H1 (cell line): ENCODE measurements around the gene ECE2. TPM values are rescaled to one million over a fixed set of nuclear protein-coding genes. Genes with fewer than 3 reads are reported as not detected.

ENCODE experiments used
- CTCF ChIA-PET: fragments of 300-600 bp; sonication (Branson Sonifier 250); formaldehyde crosslinking; loops from one replicate; lab custom pipeline; 2021; ENCODE audit not compliant: partially characterized antibody; lab: Charles Lee
- POLR2A ChIA-PET: fragments of 300-600 bp; sonication (Branson Sonifier 250); formaldehyde crosslinking; loops from one replicate; lab custom pipeline; 2021; ENCODE audit warnings: inconsistent platforms; ENCODE audit not compliant: partially characterized antibody; lab: Charles Lee
- DNase-seq, 2 experiments: peaks; one replicate each; pipeline versions ENCODE4 v3.0.0 to v3.0.0-alpha.2; 2010 to 2022; ENCODE audit warnings: low spot score in 2 of 2, low read depth in 1 of 2, mixed read lengths in 1 of 2
- FAIRE-seq: peaks from 2 replicates; lab custom pipeline; 2011; peaks lifted over from hg19 to GRCh38; lab: Jason Lieb, UNC
- H2AFZ ChIP-seq: 2 replicates; pipeline ENCODE4 v1.8.1; 2012; ENCODE audit warnings: low read length, inconsistent platforms
- H2AK5ac ChIP-seq: 2 replicates; pipeline ENCODE4 v1.6.1; 2013; ENCODE audit warnings: low read depth, low read length
- H2BK120ac ChIP-seq: replicated peaks from 2 replicates; pipeline ENCODE3; 2013; ENCODE audit warnings: low read depth, low read length, inconsistent platforms
- H2BK12ac ChIP-seq: 2 replicates; pipeline ENCODE4 v1.6.1; 2013; ENCODE audit warnings: low read depth, low read length
- H2BK15ac ChIP-seq: 2 replicates; pipeline ENCODE4 v1.6.1; 2013; ENCODE audit warnings: low read length
- H2BK20ac ChIP-seq: 2 replicates; pipeline ENCODE4 v1.6.1; 2013; ENCODE audit warnings: low read length
- H2BK5ac ChIP-seq: 2 replicates; pipeline ENCODE4 v1.6.1; 2013; ENCODE audit warnings: low read depth, low read length
- H3K14ac ChIP-seq: 2 replicates; pipeline ENCODE4 v1.6.1; 2013; ENCODE audit warnings: inconsistent platforms; ENCODE audit not compliant: insufficient read length
- H3K18ac ChIP-seq: 2 replicates; pipeline ENCODE4 v1.6.1; 2013; ENCODE audit warnings: low read length; ENCODE audit errors: extremely low read depth
- H3K23ac ChIP-seq: 2 replicates; pipeline ENCODE4 v1.6.1; 2013; ENCODE audit warnings: inconsistent platforms; ENCODE audit not compliant: insufficient read length
- H3K23me2 ChIP-seq: 2 replicates; pipeline ENCODE4 v1.6.1; 2013; ENCODE audit warnings: low read depth, low read length
- H3K27ac ChIP-seq: 2 replicates; pipeline ENCODE4 v1.6.1; 2011; ENCODE audit warnings: low read depth, low read length, inconsistent platforms
- H3K27me3 ChIP-seq, 4 experiments: replicated peaks in 1 of 4; 1 replicate in 1 of 4; 2 replicates in 3 of 4; pipeline versions ENCODE4 v1.6.1 to v1.8.1; 2011 to 2013; ENCODE audit warnings: low read length in 3 of 4, mild to moderate bottlenecking in 3 of 4, inconsistent platforms in 2 of 4, mixed read lengths in 2 of 4, moderate library complexity in 1 of 4; ENCODE audit not compliant: control insufficient read depth in 3 of 4, insufficient read depth in 3 of 4; ENCODE audit errors: extremely low read depth in 1 of 4
- H3K36me3 ChIP-seq, 4 experiments: 2 replicates each; pipeline versions ENCODE4 v1.6.1 to v1.8.1; 2011 to 2013; ENCODE audit warnings: mild to moderate bottlenecking in 4 of 4, low read length in 3 of 4, moderate library complexity in 2 of 4, control low read depth in 1 of 4, inconsistent platforms in 1 of 4; ENCODE audit not compliant: insufficient read depth in 4 of 4, control insufficient read depth in 2 of 4
- H3K4ac ChIP-seq: replicated peaks from 2 replicates; pipeline ENCODE3; 2013; ENCODE audit warnings: low read length, low read depth, mixed read lengths, inconsistent platforms; ENCODE audit not compliant: insufficient read length
- H3K4me1 ChIP-seq, 4 experiments: replicated peaks in 1 of 4; 1 replicate in 1 of 4; 2 replicates in 3 of 4; pipeline versions ENCODE4 v1.6.1 to v1.8.1; 2011 to 2013; ENCODE audit warnings: low read length in 3 of 4, inconsistent platforms in 2 of 4, mixed read lengths in 1 of 4; ENCODE audit not compliant: insufficient read depth in 4 of 4, control insufficient read depth in 3 of 4
- H3K4me2 ChIP-seq, 2 experiments: 2 replicates each; pipeline versions ENCODE4 v1.6.1 to v1.8.1; 2011 to 2013; ENCODE audit warnings: low read depth in 2 of 2, low read length in 2 of 2, control low read depth in 1 of 2, inconsistent platforms in 1 of 2, mild to moderate bottlenecking in 1 of 2; ENCODE audit not compliant: insufficient read depth in 1 of 2
- H3K4me3 ChIP-seq, 4 experiments: fragments of 200-600, 300-600 bp in 1 of 4; sonication (generic), shearing (Covaris generic), sonication (Bioruptor Twin) in 1 of 4; 2 replicates each; pipeline versions ENCODE4 v1.5.1 to v1.8.1; 2011 to 2016; ENCODE audit warnings: low read length in 4 of 4, low read depth in 3 of 4, control low read depth in 2 of 4, inconsistent platforms in 2 of 4, mild to moderate bottlenecking in 2 of 4, mixed read lengths in 1 of 4, moderate library complexity in 1 of 4; ENCODE audit not compliant: insufficient read depth in 2 of 4; ENCODE audit errors: extremely low read depth in 1 of 4
- H3K56ac ChIP-seq: replicated peaks from 2 replicates; pipeline ENCODE3; 2013; ENCODE audit warnings: low read depth, mild to moderate bottlenecking, mixed read lengths, low read length, inconsistent platforms; ENCODE audit not compliant: insufficient read length
- H3K79me1 ChIP-seq: 2 replicates; pipeline ENCODE4 v1.6.1; 2013; ENCODE audit warnings: low read depth, low read length, control low read depth
- H3K79me2 ChIP-seq, 2 experiments: 2 replicates each; pipeline versions ENCODE4 v1.6.1 to v1.8.1; 2012 to 2013; ENCODE audit warnings: low read length in 2 of 2, mild to moderate bottlenecking in 2 of 2, inconsistent platforms in 1 of 2; ENCODE audit not compliant: insufficient read depth in 2 of 2, control insufficient read depth in 1 of 2
- H3K9ac ChIP-seq, 4 experiments: replicated peaks in 1 of 4; 1 replicate in 1 of 4; 2 replicates in 3 of 4; pipeline versions ENCODE4 v1.6.1 to v1.8.1; 2011 to 2013; ENCODE audit warnings: low read depth in 3 of 4, low read length in 3 of 4, control low read depth in 2 of 4, mild to moderate bottlenecking in 2 of 4, moderate library complexity in 2 of 4, inconsistent platforms in 1 of 4; ENCODE audit errors: extremely low read depth in 1 of 4
- H3K9me3 ChIP-seq, 2 experiments: 2 replicates each; pipeline versions ENCODE4 v1.6.1 to v1.8.1; 2012 to 2013; ENCODE audit warnings: mild to moderate bottlenecking in 2 of 2, moderate library complexity in 2 of 2, control low read depth in 1 of 2, inconsistent platforms in 1 of 2, low read depth in 1 of 2, low read length in 1 of 2, mixed read lengths in 1 of 2; ENCODE audit not compliant: insufficient read depth in 2 of 2
- H4K20me1 ChIP-seq, 2 experiments: replicated peaks in 1 of 2; 2 replicates each; pipeline versions ENCODE3 to v1.8.1; 2011 to 2013; ENCODE audit warnings: inconsistent platforms in 2 of 2, low read length in 2 of 2, mild to moderate bottlenecking in 1 of 2; ENCODE audit not compliant: insufficient read depth in 2 of 2, control insufficient read depth in 1 of 2
- H4K5ac ChIP-seq: 2 replicates; pipeline ENCODE4 v1.6.1; 2013; ENCODE audit warnings: low read length, low read depth, mixed read lengths, inconsistent platforms; ENCODE audit not compliant: insufficient read length
- H4K8ac ChIP-seq: 2 replicates; pipeline ENCODE4 v1.8.0; 2013; ENCODE audit warnings: mild to moderate bottlenecking, moderate library complexity, low read length, inconsistent platforms; ENCODE audit not compliant: insufficient read depth; ENCODE audit errors: extremely low read depth
- H4K91ac ChIP-seq: replicated peaks from 2 replicates; pipeline ENCODE3; 2013; ENCODE audit warnings: low read length, mixed read lengths, inconsistent platforms; ENCODE audit not compliant: insufficient read length
- BCL11A ChIP-seq, 2 experiments: IDR thresholded peaks; one replicate each; pipeline ENCODE4 v1.6.1; 2011; ENCODE audit warnings: low read depth in 2 of 2, low read length in 2 of 2, mild to moderate bottlenecking in 2 of 2
- E2F6 ChIP-seq: IDR thresholded peaks from 2 replicates; pipeline ENCODE4 v1.6.1; 2012; ENCODE audit warnings: inconsistent platforms
- EP300 ChIP-seq, 2 experiments: IDR thresholded peaks; 1 replicate in 1 of 2; 2 replicates in 1 of 2; pipeline ENCODE4 v1.6.1; 2011 to 2012; ENCODE audit warnings: low read depth in 2 of 2, low read length in 2 of 2, mild to moderate bottlenecking in 2 of 2, borderline replicate concordance in 1 of 2, inconsistent platforms in 1 of 2, moderate library complexity in 1 of 2
- FOSL1 ChIP-seq: IDR thresholded peaks from 2 replicates; pipeline ENCODE4 v1.6.1; 2011; ENCODE audit warnings: mild to moderate bottlenecking, low read depth, low read length, moderate library complexity; ENCODE audit not compliant: insufficient read depth
- KDM4A ChIP-seq: IDR thresholded peaks from one replicate; pipeline ENCODE4 v1.7.1; 2012; ENCODE audit warnings: low read depth, mild to moderate bottlenecking, moderate library complexity, low read length, inconsistent platforms; ENCODE audit not compliant: severe bottlenecking
- MAX ChIP-seq: IDR thresholded peaks from 2 replicates; pipeline ENCODE4 v1.6.1; 2012; ENCODE audit warnings: inconsistent platforms
- SIN3A ChIP-seq, 2 experiments: IDR thresholded peaks in 1 of 2; conservative IDR thresholded peaks in 1 of 2; 2 replicates each; pipeline ENCODE4 v1.6.1; 2011 to 2012; ENCODE audit warnings: low read length in 2 of 2, improper control_type of control experiment in 1 of 2, low read depth in 1 of 2, mild to moderate bottlenecking in 1 of 2
- WGBS, 2 experiments: shearing (Covaris generic) in 1 of 2; methylation state at CpG; one replicate each; pipeline versions ENCODE4 v1.1.6 to v1.1.7; 2013 to 2015; ENCODE audit warnings: low lambda C conversion rate in 2 of 2, mixed read lengths in 2 of 2, inconsistent platforms in 1 of 2, low coverage in 1 of 2, missing lambda C conversion rate in 1 of 2; ENCODE audit not compliant: insufficient replicate concordance in 2 of 2, insufficient coverage in 1 of 2, insufficient read length in 1 of 2; ENCODE audit errors: extremely low coverage in 1 of 2, missing lambda C conversion rate in 1 of 2; 5-methylcytosine and 5-hydroxymethylcytosine counted together
- polyA plus RNA-seq, 7 experiments: library from polyadenylated mRNA; depleted of rRNA in 3 of 7; stranded (reverse) in 5 of 7; unstranded in 2 of 7; fragments of >200 nt in 5 of 7; fragments of 200-250 nt in 2 of 7; gene quantifications; 1 replicate in 5 of 7; 2 replicates in 1 of 7; 4 replicates in 1 of 7; pipeline versions ENCODE4 v1.2.1 to v1.2.3, GENCODE V29; 2011 to 2013; ENCODE audit warnings: missing spikeins in 2 of 7, mixed read lengths in 2 of 7
- total RNA-seq: library from RNA; stranded (reverse); fragmentation: NEBNext Ultra II Directional; extraction: Animal tissue kit (Norgen Biotek cat#: 25700); gene quantifications from 2 replicates; pipeline ENCODE4 v1.2.1, GENCODE V29; 2021

ECE2 gene
- total and polyA plus RNA-seq, 2 of the 8 experiments (the other 6 are each of a cell fraction or from before 2014, with no cell fraction given) = 0.44 to 0.86 TPM

GRCh38 chr3:184259878-184260723 is 15.7 kb upstream of the ECE2 start:
- Histone ChIP-seq H3K4ac (no peak overlapping the region), H2BK5ac (no peak overlapping the region), H3K56ac (no peak overlapping the region), H4K5ac (no peak overlapping the region), H3K79me1 (no peaks in the 10 kb centered on the region), H3K23me2 (peaks cover 22% of the 10 kb centered on the region), H2BK120ac (no peak overlapping the region), H3K4me2 (peak overlapping the region; percentile 89 to 97), H3K9ac (no peak overlapping the region; a peak in 1 of 7 replicates), H3K9me3 (no peaks in the 10 kb centered on the region), H3K4me3 (peak overlapping the region; percentile 36 to 84 (median 58)), H3K27ac (no peak overlapping the region), H2AFZ (no peak overlapping the region), H2AK5ac (no peak overlapping the region), H3K14ac (no peak overlapping the region), H3K36me3 (no peaks in the 10 kb centered on the region), H3K79me2 (no peaks in the 10 kb centered on the region), H4K8ac (no peak overlapping the region), H3K27me3 (peaks cover 7 to 50% (median 38%) of the 10 kb centered on the region in 4 experiments), H3K18ac (no peak overlapping the region; the same call in 1 of the 2 replicates), H2BK20ac (no peak overlapping the region), H4K91ac (no peak overlapping the region), H2BK12ac (no peak overlapping the region)
- ChIA-PET CTCF (interaction anchor here (0.7 to 14.0 kb wide), 8 partner anchors 10 to 355 kb away, joined by 3 to 136 read pairs (median 4); partner anchors contain the start of genes EEF1AKMT4 and VWA5B2), POLR2A (interaction anchor here (0.5 to 3.1 kb wide), 13 partner anchors 10 to 284 kb away, joined by 3 to 8 read pairs (median 5); partner anchors contain the start of genes ABCF3, ALG3, DVL3 and ECE2)
- 3% methylated on average over 39 of the region's 91 CpGs; no CpG with 5 or more reads in 1 of the 2 experiments for WGBS, 2 experiments
- TF ChIP-seq KDM4A (peak; percentile 32), BCL11A (IDR thresholded peaks at IDR 0.05; ENCODE audit: low read depth in 2 of 2, low read length in 2 of 2) (no peak), EP300 (IDR thresholded peaks at IDR 0.05; ENCODE audit: borderline replicate concordance in 1 of 2, low read depth in 2 of 2, low read length in 2 of 2) (peak in 1 of 2 experiments; percentile 48; a peak in 1 of 3 replicates), FOSL1 (no peak), MAX (0 out of 2 replicates have a peak, but pooled peaks have one; percentile 9), SIN3A (conservative IDR thresholded peaks at IDR 0.05 in 1 of 2, IDR thresholded peaks at IDR 0.05 in 1 of 2; ENCODE audit: low read depth in 1 of 2, low read length in 2 of 2) (peak in 1 of 2 experiments; percentile 73; a peak in 1 of 4 replicates), E2F6 (peak; percentile 19; the same call in 1 of the 2 replicates)
- TF ChIP-seq, all 59 proteins: peak for 5
- peaks cover 16 to 19% of the 10 kb centered on the region in 2 experiments for H4K20me1 ChIP-seq
- no peak overlapping the region for H3K23ac ChIP-seq
- DNase-seq (peak in 1 of 2 experiments; percentile 69), FAIRE-seq (no peak)
- peaks cover 0 to 17% (median 8%) of the 10 kb centered on the region in 4 experiments; a peak in 4 of 7 replicates for H3K4me1 ChIP-seq
- no peak overlapping the region for H2BK15ac ChIP-seq
